BLaER1 (cell line): ENCODE results near the gene MYADML2.
A peak's percentile ranks its signal among the peaks of the same experiment; 100 is the strongest.
"Not testable (repeated sequence)": the region's sequence is repeated elsewhere in the genome, so short reads cannot be mapped to it uniquely, and the experiment has no call there.

Experiments
- H3K27ac ChIP-seq: shearing (Covaris generic); formaldehyde crosslinking; 2 replicates; pipeline ENCODE4 v1.8.1; 2022
- H3K27me3 ChIP-seq: shearing (Covaris generic); formaldehyde crosslinking; 2 replicates; pipeline ENCODE4 v1.8.1; 2022
- H3K36me3 ChIP-seq: shearing (Covaris generic); formaldehyde crosslinking; 2 replicates; pipeline ENCODE4 v1.8.1; 2022
- H3K4me1 ChIP-seq: shearing (Covaris generic); formaldehyde crosslinking; 2 replicates; pipeline ENCODE4 v1.8.1; 2022
- H3K4me2 ChIP-seq: shearing (Covaris generic); formaldehyde crosslinking; 2 replicates; pipeline ENCODE4 v1.8.1; 2022
- H3K4me3 ChIP-seq: shearing (Covaris generic); formaldehyde crosslinking; 2 replicates; pipeline ENCODE4 v1.8.1; 2022
- H3K9ac ChIP-seq: shearing (Covaris generic); formaldehyde crosslinking; 2 replicates; pipeline ENCODE4 v1.8.1; 2022
- H3K9me3 ChIP-seq: shearing (Covaris generic); formaldehyde crosslinking; 2 replicates; pipeline ENCODE4 v1.8.1; 2022
- H4K20me1 ChIP-seq: shearing (Covaris generic); formaldehyde crosslinking; 2 replicates; pipeline ENCODE4 v1.8.1; 2022
- Cebpa-rat ChIP-seq: shearing (Covaris generic); IDR thresholded peaks from 2 replicates; pipeline ENCODE4 v1.8.1; 2022

MYADML2 gene

GRCh38 chr17:81990836-81991683, 44.0 kb upstream of the MYADML2 start:
- H3K9me3 ChIP-seq = peaks cover 8% of the 10 kb centered on the region; the same call in 1 of the 2 replicates
- H3K4me1 ChIP-seq = peaks cover 39% of the 10 kb centered on the region
- H3K9ac ChIP-seq = no peak overlapping the region
- H3K4me3 ChIP-seq = no peak overlapping the region
- no peak overlapping the region for H3K27ac ChIP-seq
- H3K27me3 ChIP-seq = 0 out of 2 replicates have a peak, but pooled peaks cover 5% of the 10 kb centered on the region
- peak overlapping the region; percentile 30; the same call in 1 of the 2 replicates for H3K4me2 ChIP-seq
- H3K36me3 ChIP-seq = peaks cover 27% of the 10 kb centered on the region
- TF ChIP-seq Cebpa-rat = no peak
- peaks cover 93% of the 10 kb centered on the region for H4K20me1 ChIP-seq

- H3K4me3 ChIP-seq = no peak overlapping the region
- H3K4me1 ChIP-seq = peaks cover 39% of the 10 kb centered on the region
- H3K27me3 ChIP-seq = peaks cover 10% of the 10 kb centered on the region
- peaks cover 52% of the 10 kb centered on the region for H3K36me3 ChIP-seq
- H3K9ac ChIP-seq = 0 out of 2 replicates have a peak overlapping the region, but pooled peaks have one; percentile 34
- peaks cover 8% of the 10 kb centered on the region; the same call in 1 of the 2 replicates for H3K9me3 ChIP-seq
- 0 out of 2 replicates have a peak overlapping the region, but pooled peaks have one; percentile 9 for H3K4me2 ChIP-seq
- H4K20me1 ChIP-seq = peaks cover 83% of the 10 kb centered on the region
- TF ChIP-seq Cebpa-rat = no peak
- no peak overlapping the region for H3K27ac ChIP-seq
Measured at GRCh38 chr17:81987161-81987770, 40.2 kb upstream of the MYADML2 start.

- no peak for TF ChIP-seq Cebpa-rat
- H3K36me3 ChIP-seq = peaks cover 52% of the 10 kb centered on the region
- H3K4me3 ChIP-seq = no peak overlapping the region
- no peak overlapping the region for H3K27ac ChIP-seq
- peaks cover 8% of the 10 kb centered on the region; the same call in 1 of the 2 replicates for H3K9me3 ChIP-seq
- peaks cover 39% of the 10 kb centered on the region for H3K4me1 ChIP-seq
- H3K27me3 ChIP-seq = peaks cover 17% of the 10 kb centered on the region
- peaks cover 83% of the 10 kb centered on the region for H4K20me1 ChIP-seq
- 0 out of 2 replicates have a peak overlapping the region, but pooled peaks have one; percentile 34 for H3K9ac ChIP-seq
- H3K4me2 ChIP-seq = no peak overlapping the region
Measured at GRCh38 chr17:81986606-81987005, 39.6 kb upstream of the MYADML2 start.

- H4K20me1 ChIP-seq = peaks cover 83% of the 10 kb centered on the region
- H3K4me3 ChIP-seq = no peak overlapping the region
- H3K4me2 ChIP-seq = no peak overlapping the region
- no peaks in the 10 kb centered on the region for H3K9me3 ChIP-seq
- H3K4me1 ChIP-seq = peaks cover 52% of the 10 kb centered on the region
- no peak for TF ChIP-seq Cebpa-rat
- peaks cover 40% of the 10 kb centered on the region for H3K36me3 ChIP-seq
- H3K27me3 ChIP-seq = peaks cover 28% of the 10 kb centered on the region
- H3K9ac ChIP-seq = no peak overlapping the region
- H3K27ac ChIP-seq = no peak overlapping the region
Measured at GRCh38 chr17:81984773-81985410, 37.9 kb upstream of the MYADML2 start.

GRCh38 chr17:81983639-81984373, 36.8 kb upstream of the MYADML2 start:
- peaks cover 43% of the 10 kb centered on the region for H3K36me3 ChIP-seq

GRCh38 chr17:81983011-81983638, 36.1 kb upstream of the MYADML2 start:
- Histone ChIP-seq H3K27ac (no peak overlapping the region), H3K36me3 (peaks cover 44% of the 10 kb centered on the region), H3K4me2 (peak overlapping the region; percentile 25; the same call in 1 of the 2 replicates), H4K20me1 (peaks cover 83% of the 10 kb centered on the region), H3K4me3 (no peak overlapping the region), H3K9me3 (no peaks in the 10 kb centered on the region), H3K9ac (no peak overlapping the region), H3K27me3 (peaks cover 44% of the 10 kb centered on the region), H3K4me1 (peaks cover 64% of the 10 kb centered on the region)
- TF ChIP-seq Cebpa-rat = no peak

More at GRCh38 chr17:81983639-81984373, 36.8 kb upstream of the MYADML2 start:
- Histone ChIP-seq H3K4me2 (peak overlapping the region; percentile 25), H4K20me1 (peaks cover 83% of the 10 kb centered on the region), H3K4me1 (peaks cover 57% of the 10 kb centered on the region), H3K9me3 (no peaks in the 10 kb centered on the region), H3K9ac (no peak overlapping the region), H3K4me3 (no peak overlapping the region), H3K27me3 (peaks cover 39% of the 10 kb centered on the region), H3K27ac (no peak overlapping the region)
- no peak for TF ChIP-seq Cebpa-rat

- H3K36me3 ChIP-seq = peaks cover 33% of the 10 kb centered on the region
- H4K20me1 ChIP-seq = peaks cover 73% of the 10 kb centered on the region
- peaks cover 44% of the 10 kb centered on the region for H3K27me3 ChIP-seq
- peaks cover 66% of the 10 kb centered on the region for H3K4me1 ChIP-seq
- not testable (repeated sequence) for H3K4me3 ChIP-seq, H3K27ac ChIP-seq, H3K9ac ChIP-seq, H3K9me3 ChIP-seq
- H3K4me2 ChIP-seq = peak overlapping the region; percentile 68
Measured at GRCh38 chr17:81981511-81981910, 34.5 kb upstream of the MYADML2 start.

- H3K4me1 ChIP-seq = peaks cover 72% of the 10 kb centered on the region
- no peak overlapping the region for H3K4me3 ChIP-seq
- peaks cover 44% of the 10 kb centered on the region for H3K27me3 ChIP-seq
- no peak overlapping the region for H3K27ac ChIP-seq
- H3K9me3 ChIP-seq = no peaks in the 10 kb centered on the region
- H4K20me1 ChIP-seq = peaks cover 66% of the 10 kb centered on the region
- no peak for TF ChIP-seq Cebpa-rat
- H3K9ac ChIP-seq = no peak overlapping the region
- H3K36me3 ChIP-seq = peaks cover 26% of the 10 kb centered on the region
- peak overlapping the region; percentile 68 for H3K4me2 ChIP-seq
Measured at GRCh38 chr17:81980707-81981343, 33.8 kb upstream of the MYADML2 start.
